IMR-90 (cell line): Measurements from ENCODE around the gene CDH23. TPM values are rescaled to one million over a fixed set of nuclear protein-coding genes. Genes with fewer than 3 reads are reported as not detected.

Experiments
- ATAC-seq: fragments of 200-7000 bp; cut with Tn5 transposase; 2 replicates; pipeline ENCODE4 v1.9.1; 2020; ENCODE audit warnings: low read depth, mild to moderate bottlenecking, moderate library complexity
- BruUV-seq: library from RNA; stranded (reverse); fragments of 400-500 nt; replicated peaks from 2 replicates; lab custom pipeline; 2021; lab: Mats Ljungman, UMichigan
- CTCF ChIA-PET: fragments of 300-600 bp; formaldehyde crosslinking; extraction: SDS; loops from one replicate; lab custom pipeline; 2021; ENCODE audit warnings: antibody characterized with exemption; lab: Yijun Ruan, JAX
- POLR2A ChIA-PET: fragments of 300-600 bp; sonication (Branson Sonifier 250); formaldehyde crosslinking; loops from one replicate; lab custom pipeline; 2022; ENCODE audit warnings: antibody characterized with exemption; ENCODE audit not compliant: unreplicated experiment; lab: Charles Lee
- DNase-seq: peaks from one replicate; pipeline ENCODE4 v3.0.0; 2013
- H2AFZ ChIP-seq: replicated peaks from 2 replicates; pipeline ENCODE3; 2013; ENCODE audit warnings: low read length, mild to moderate bottlenecking; ENCODE audit not compliant: poor library complexity
- H2AK5ac ChIP-seq: 2 replicates; pipeline ENCODE4 v1.6.1; 2013; ENCODE audit warnings: low read depth, low read length, inconsistent platforms
- H2AK9ac ChIP-seq: replicated peaks from 2 replicates; pipeline ENCODE3; 2013; ENCODE audit warnings: mild to moderate bottlenecking, low read depth, low read length, moderate library complexity; ENCODE audit not compliant: poor library complexity
- H2BK120ac ChIP-seq: 2 replicates; pipeline ENCODE4 v1.6.1; 2013; ENCODE audit warnings: low read depth, low read length, inconsistent platforms
- H2BK15ac ChIP-seq: 3 replicates; pipeline ENCODE4 v1.6.1; 2013; ENCODE audit warnings: low read depth, low read length, inconsistent platforms
- H2BK20ac ChIP-seq: 2 replicates; pipeline ENCODE4 v1.6.1; 2013; ENCODE audit warnings: low read depth, mild to moderate bottlenecking, inconsistent platforms, low read length, moderate library complexity
- H2BK5ac ChIP-seq: 2 replicates; pipeline ENCODE4 v1.6.1; 2013; ENCODE audit warnings: mild to moderate bottlenecking, low read depth, low read length, inconsistent platforms; ENCODE audit not compliant: poor library complexity, severe bottlenecking
- H3K14ac ChIP-seq: replicated peaks from 2 replicates; pipeline ENCODE4 v1.6.1; 2013; ENCODE audit warnings: low read depth, low read length, inconsistent platforms
- H3K18ac ChIP-seq: 2 replicates; pipeline ENCODE4 v1.6.1; 2013; ENCODE audit warnings: low read depth, low read length, control low read depth
- H3K23ac ChIP-seq: 2 replicates; pipeline ENCODE4 v1.6.1; 2013; ENCODE audit warnings: low read depth, low read length, inconsistent platforms
- H3K27ac ChIP-seq: 2 replicates; pipeline ENCODE4 v1.5.1; 2013; ENCODE audit warnings: mild to moderate bottlenecking, control low read depth, low read length; ENCODE audit not compliant: insufficient read depth
- H3K27me3 ChIP-seq: 2 replicates; pipeline ENCODE4 v1.6.1; 2013; ENCODE audit warnings: low read length; ENCODE audit not compliant: control insufficient read depth, insufficient read depth
- H3K36me3 ChIP-seq: 2 replicates; pipeline ENCODE4 v1.6.1; 2013; ENCODE audit warnings: low read length, mixed read lengths; ENCODE audit not compliant: control insufficient read depth, insufficient read depth
- H3K4ac ChIP-seq: 2 replicates; pipeline ENCODE4 v1.6.1; 2013; ENCODE audit warnings: low read depth, low read length, inconsistent platforms
- H3K4me1 ChIP-seq: 2 replicates; pipeline ENCODE4 v1.6.1; 2013; ENCODE audit warnings: low read length, mixed read lengths; ENCODE audit not compliant: control insufficient read depth, insufficient read depth
- H3K4me2 ChIP-seq: 2 replicates; pipeline ENCODE4 v1.6.1; 2013; ENCODE audit warnings: low read depth, mild to moderate bottlenecking, control low read depth, low read length, moderate library complexity
- H3K4me3 ChIP-seq: 2 replicates; pipeline ENCODE4 v1.5.1; 2013; ENCODE audit warnings: low read depth, mild to moderate bottlenecking, control low read depth, low read length, moderate library complexity; ENCODE audit not compliant: insufficient read depth
- H3K56ac ChIP-seq: 2 replicates; pipeline ENCODE4 v1.6.1; 2013; ENCODE audit warnings: low read length, inconsistent platforms; ENCODE audit not compliant: insufficient read depth; ENCODE audit errors: extremely low read depth
- H3K79me1 ChIP-seq, 2 experiments: 2 replicates each; pipeline ENCODE4 v1.6.1; 2013; ENCODE audit warnings: low read length in 2 of 2, inconsistent platforms in 1 of 2, low read depth in 1 of 2
- H3K9ac ChIP-seq: 2 replicates; pipeline ENCODE4 v1.6.1; 2013; ENCODE audit warnings: low read depth, low read length, control low read depth
- H3K9me1 ChIP-seq: 2 replicates; pipeline ENCODE4 v1.6.1; 2013; ENCODE audit warnings: low read length, inconsistent platforms; ENCODE audit not compliant: insufficient read depth
- H3K9me3 ChIP-seq: 2 replicates; pipeline ENCODE4 v1.6.1; 2013; ENCODE audit warnings: low read length; ENCODE audit not compliant: control insufficient read depth, insufficient read depth
- H4K20me1 ChIP-seq: 2 replicates; pipeline ENCODE4 v1.6.1; 2013; ENCODE audit warnings: low read length, inconsistent platforms; ENCODE audit not compliant: insufficient read depth
- H4K5ac ChIP-seq: 2 replicates; pipeline ENCODE4 v1.6.1; 2013; ENCODE audit warnings: mild to moderate bottlenecking, low read depth, low read length, control low read depth
- H4K8ac ChIP-seq, 2 experiments: 2 replicates each; pipeline ENCODE4 v1.6.1; 2013; ENCODE audit warnings: low read depth in 2 of 2, low read length in 2 of 2, control low read depth in 1 of 2, inconsistent platforms in 1 of 2
- H4K91ac ChIP-seq: 2 replicates; pipeline ENCODE4 v1.6.1; 2013; ENCODE audit warnings: low read depth, low read length, inconsistent platforms; ENCODE audit not compliant: insufficient read depth
- BHLHE40 ChIP-seq: fragments of 150-350 bp; IDR thresholded peaks from 2 replicates; pipeline ENCODE4 v1.6.1; 2016; ENCODE audit warnings: mild to moderate bottlenecking, low read depth, low read length
- CHD1 ChIP-seq: IDR thresholded peaks from 2 replicates; pipeline ENCODE4 v1.6.1; 2012; ENCODE audit warnings: low read depth, low read length, improper control_type of control experiment
- ELK1 ChIP-seq: fragments of 150-350 bp; IDR thresholded peaks from 2 replicates; pipeline ENCODE4 v1.6.1; 2016; ENCODE audit warnings: low read depth, mild to moderate bottlenecking, low read length, moderate library complexity, borderline replicate concordance
- FOS ChIP-seq: fragments of 150-350 bp; IDR thresholded peaks from 2 replicates; pipeline ENCODE4 v1.6.1; 2016; ENCODE audit warnings: low read depth, low read length
- MAFK ChIP-seq: IDR thresholded peaks from 2 replicates; pipeline ENCODE4 v1.6.1; 2012; ENCODE audit warnings: low read depth, low read length, improper control_type of control experiment
- MAZ ChIP-seq: IDR thresholded peaks from 2 replicates; pipeline ENCODE4 v1.6.1; 2012; ENCODE audit warnings: low read depth, mild to moderate bottlenecking, low read length, improper control_type of control experiment, moderate library complexity, borderline replicate concordance
- MXI1 ChIP-seq: IDR thresholded peaks from 2 replicates; pipeline ENCODE4 v1.6.1; 2012; ENCODE audit warnings: low read depth, mild to moderate bottlenecking, low read length, moderate library complexity, borderline replicate concordance
- NFE2L2 ChIP-seq: fragments of 150-350 bp; IDR thresholded peaks from 2 replicates; pipeline ENCODE4 v1.6.1; 2016; ENCODE audit warnings: low read depth, mild to moderate bottlenecking, low read length
- POLR2A ChIP-seq: IDR thresholded peaks from 2 replicates; pipeline ENCODE4 v1.6.1; 2012; ENCODE audit warnings: mild to moderate bottlenecking, low read depth, low read length
- RAD21 ChIP-seq: IDR thresholded peaks from 2 replicates; pipeline ENCODE4 v1.6.1; 2012; ENCODE audit warnings: low read length, improper control_type of control experiment
- RCOR1 ChIP-seq: IDR thresholded peaks from 2 replicates; pipeline ENCODE4 v1.6.1; 2012; ENCODE audit warnings: mild to moderate bottlenecking, low read length, improper control_type of control experiment; ENCODE audit not compliant: insufficient replicate concordance
- RFX5 ChIP-seq: IDR thresholded peaks from 2 replicates; pipeline ENCODE4 v1.8.0; 2012; ENCODE audit warnings: low read depth, mild to moderate bottlenecking, low read length, moderate library complexity
- SMC3 ChIP-seq: fragments of 150-350 bp; IDR thresholded peaks from 2 replicates; pipeline ENCODE4 v1.6.1; 2016; ENCODE audit warnings: low read depth, mild to moderate bottlenecking, antibody characterized with exemption, low read length, moderate library complexity
- USF2 ChIP-seq: fragments of 150-350 bp; IDR thresholded peaks from 2 replicates; pipeline ENCODE4 v1.6.1; 2017; ENCODE audit warnings: mild to moderate bottlenecking, antibody characterized with exemption, low read length, low read depth
- WGBS, 2 experiments: methylation state at CpG; one replicate each; pipeline versions ENCODE4 v1.1.5 to v1.1.7; 2013; ENCODE audit warnings: missing lambda C conversion rate in 2 of 2; ENCODE audit not compliant: insufficient read length in 1 of 2; ENCODE audit errors: extremely low coverage in 2 of 2; 5-methylcytosine and 5-hydroxymethylcytosine counted together
- dilution Hi-C: fragments of 300-500 bp; cut with HindIII; formaldehyde crosslinking; loops from one replicate; pipeline ENCODE4 v1.14.3; 2018; ENCODE audit warnings: low sequenced_read_pairs; ENCODE audit not compliant: unreplicated experiment
- in situ Hi-C: fragments of 300-500 bp; cut with MboI; formaldehyde crosslinking; loops from 3 replicates; pipeline ENCODE4 v1.14.3; 2019; ENCODE audit warnings: low sequenced_read_pairs, inconsistent platforms, mixed read lengths
- intact Hi-C: fragments of 100-400 bp; cut with micrococcal nuclease; formaldehyde crosslinking; loops from 2 replicates; pipeline ENCODE4 v1.10.0; 2022
- polyA plus RNA-seq, 3 experiments: library from polyadenylated mRNA; depleted of rRNA; stranded (reverse); fragments of >200 nt; gene quantifications; 2 replicates each; pipeline ENCODE4 v1.2.3, GENCODE V29; 2012; ENCODE audit warnings: low replicate concordance in 1 of 3
- total RNA-seq: library from RNA; depleted of rRNA; stranded (reverse); fragments of >200 nt; gene quantifications from 2 replicates; pipeline ENCODE4 v1.2.3, GENCODE V29; 2012
- TF ChIP-seq, protein P1 (sequence below): conservative IDR thresholded peaks from 2 replicates; pipeline ENCODE4 v1.5.1; 2012; ENCODE audit warnings: mild to moderate bottlenecking, low read depth, low read length, improper control_type of control experiment

CDH23 gene
- total and polyA plus RNA-seq, 2 of the 4 experiments (the other 2 are of a cell fraction), result under 0.01 to 0.03 TPM

GRCh38 chr10:71553432-71553831 is 156.7 kb downstream of the CDH23 start:
- TF ChIP-seq RAD21 (no peak), RCOR1 (no peak), RFX5 (no peak), MXI1 (no peak), FOS (no peak), USF2 (no peak), CHD1 (no peak), SMC3 (no peak), MAZ (no peak), POLR2A (no peak), MAFK (no peak), ELK1 (no peak), NFE2L2 (no peak), BHLHE40 (no peak)
- TF ChIP-seq, protein P1, sequence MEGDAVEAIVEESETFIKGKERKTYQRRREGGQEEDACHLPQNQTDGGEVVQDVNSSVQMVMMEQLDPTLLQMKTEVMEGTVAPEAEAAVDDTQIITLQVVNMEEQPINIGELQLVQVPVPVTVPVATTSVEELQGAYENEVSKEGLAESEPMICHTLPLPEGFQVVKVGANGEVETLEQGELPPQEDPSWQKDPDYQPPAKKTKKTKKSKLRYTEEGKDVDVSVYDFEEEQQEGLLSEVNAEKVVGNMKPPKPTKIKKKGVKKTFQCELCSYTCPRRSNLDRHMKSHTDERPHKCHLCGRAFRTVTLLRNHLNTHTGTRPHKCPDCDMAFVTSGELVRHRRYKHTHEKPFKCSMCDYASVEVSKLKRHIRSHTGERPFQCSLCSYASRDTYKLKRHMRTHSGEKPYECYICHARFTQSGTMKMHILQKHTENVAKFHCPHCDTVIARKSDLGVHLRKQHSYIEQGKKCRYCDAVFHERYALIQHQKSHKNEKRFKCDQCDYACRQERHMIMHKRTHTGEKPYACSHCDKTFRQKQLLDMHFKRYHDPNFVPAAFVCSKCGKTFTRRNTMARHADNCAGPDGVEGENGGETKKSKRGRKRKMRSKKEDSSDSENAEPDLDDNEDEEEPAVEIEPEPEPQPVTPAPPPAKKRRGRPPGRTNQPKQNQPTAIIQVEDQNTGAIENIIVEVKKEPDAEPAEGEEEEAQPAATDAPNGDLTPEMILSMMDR, result no peak
- Histone ChIP-seq H3K27me3 (peaks cover 21% of the 10 kb centered on the region), H3K4me3 (no peak overlapping the region), H3K14ac (no peak overlapping the region), H3K18ac (no peak overlapping the region), H4K5ac (no peak overlapping the region), H2AK5ac (no peak overlapping the region), H3K9me1 (no peaks in the 10 kb centered on the region), H2BK20ac (no peak overlapping the region), H2AK9ac (no peak overlapping the region), H3K79me1 (no peaks in the 10 kb centered on the region), H3K36me3 (no peaks in the 10 kb centered on the region), H4K91ac (no peak overlapping the region), H3K4me1 (no peaks in the 10 kb centered on the region), H3K9ac (no peak overlapping the region), H2BK5ac (no peak overlapping the region), H3K4me2 (no peak overlapping the region), H2BK120ac (no peak overlapping the region), H4K20me1 (no peaks in the 10 kb centered on the region; the same call in none of the 2 replicates), H3K27ac (no peak overlapping the region), H3K9me3 (no peaks in the 10 kb centered on the region), H3K23ac (no peak overlapping the region), H2BK15ac (no peak overlapping the region), H3K4ac (no peak overlapping the region), H4K8ac (no peak overlapping the region), H2AFZ (no peak overlapping the region), H3K56ac (no peak overlapping the region)
- ChIA-PET POLR2A (no interaction called here), CTCF (interaction anchor here (0.6 kb wide), 1 partner anchor 238 kb away, joined by 7 read pairs; no protein-coding TSS in a partner anchor)
- dilution Hi-C loops (no loop called here), intact Hi-C loops (no loop called here), in situ Hi-C loops (no loop called here)
- no peak; the same call in 1 of the 2 replicates for ATAC-seq
- no peak for DNase-seq
- no CpG with 5 or more reads among the region's 5 CpGs for WGBS, 2 experiments
- BruUV-seq, result no TSS peak
